Left ventricle myocardium superior (tissue), 1 donor: ENCODE data around the gene ZDHHC15. TPM values are rescaled to one million over a fixed set of nuclear protein-coding genes. Genes with fewer than 3 reads are reported as not detected.
"Not testable (repeated sequence)": the region's sequence is repeated elsewhere in the genome, so short reads cannot be mapped to it uniquely, and the experiment has no call there.

ENCODE experiments used
- ATAC-seq: fragments of 200-7000 bp; cut with Tn5 transposase; one replicate; pipeline ENCODE4 v1.9.1; 2020; ENCODE audit warnings: mild to moderate bottlenecking, moderate library complexity
- DNase-seq: peaks from one replicate; pipeline ENCODE4 v3.0.0-alpha.2; 2020
- intact Hi-C: fragments of 100-400 bp; cut with micrococcal nuclease; formaldehyde crosslinking; loops from one replicate; pipeline ENCODE4 v1.11.0; 2022
- long read RNA-seq: library from polyadenylated mRNA; unstranded; transcript quantifications from one replicate; pipeline ENCODE4 v2.0.0, GENCODE V29; 2021
- total RNA-seq: library from RNA; stranded (reverse); fragmentation: NEBNext Ultra II Directional; extraction: Animal tissue kit (Norgen Biotek cat#: 25700); gene quantifications from one replicate; pipeline ENCODE4 v1.2.1, GENCODE V29; 2021
- donor health status: DM: no; HTN: yes; CAD: no; lungs with severe emphysema.

Gene ZDHHC15
- total RNA-seq, result 3.5 TPM
- long read RNA-seq, full-length matches to known transcripts, result 3 of 6 reads
- long read RNA-seq, partial matches to known transcripts, result 0 of 6 reads
- long read RNA-seq, other reads (novel, unspliced or antisense), result 3 of 6 reads

GRCh38 chrX:75522565-75523431 lies at the start of gene ZDHHC15:
Gene ZDHHC15, minus strand, starts transcription at chrX:75523037. Its CDS starts 13 bp downstream, at chrX:75523024.
- intact Hi-C loops, result no loop called here
- DNase-seq (peak; percentile 75), ATAC-seq (peak; percentile 98)

- intact Hi-C loops, DNase-seq, ATAC-seq: not testable (repeated sequence)
These were observed 37.7 kb upstream of the ZDHHC15 start for GRCh38 chrX:75560544-75560943.

- intact Hi-C loops, result no loop called here
- DNase-seq, result peak; percentile 65
- peak; percentile 66 for ATAC-seq
These were observed 24.9 kb upstream of the ZDHHC15 start for GRCh38 chrX:75547783-75548182.

- ATAC-seq, result peak; percentile 40
- DNase-seq, result no peak
- intact Hi-C loops, result no loop called here
These were observed 24.1 kb upstream of the ZDHHC15 start for GRCh38 chrX:75546724-75547511.

- DNase-seq (no peak), ATAC-seq (no peak)
- intact Hi-C loops, result no loop called here
These were observed 21.9 kb upstream of the ZDHHC15 start for GRCh38 chrX:75544786-75545185.

GRCh38 chrX:75483933-75484332 lies 38.9 kb downstream of the ZDHHC15 start:
- intact Hi-C loops, result no loop called here
- DNase-seq (no peak), ATAC-seq (no peak)

GRCh38 chrX:75461780-75462179 lies 61.1 kb downstream of the ZDHHC15 start:
- DNase-seq, ATAC-seq, intact Hi-C loops: not testable (repeated sequence)

GRCh38 chrX:75421688-75422230 lies 101.1 kb downstream of the ZDHHC15 start:
- ATAC-seq, result no peak
- intact Hi-C loops, result no loop called here
- no peak for DNase-seq

- ATAC-seq, DNase-seq, intact Hi-C loops: not testable (repeated sequence)
These were observed 115.7 kb downstream of the ZDHHC15 start for GRCh38 chrX:75407153-75407552.

- ATAC-seq (no peak), DNase-seq (no peak)
- intact Hi-C loops, result no loop called here
These were observed 132.4 kb downstream of the ZDHHC15 start for GRCh38 chrX:75390470-75390869.

GRCh38 chrX:75369721-75370120 lies 153.1 kb downstream of the ZDHHC15 start:
- ATAC-seq (no peak), DNase-seq (no peak)
- intact Hi-C loops, result no loop called here

- ATAC-seq (no peak), DNase-seq (no peak)
- intact Hi-C loops, result no loop called here
These were observed 156.0 kb downstream of the ZDHHC15 start for GRCh38 chrX:75366861-75367260.

- ATAC-seq (no peak), DNase-seq (no peak)
- intact Hi-C loops, result no loop called here
These were observed 157.4 kb downstream of the ZDHHC15 start for GRCh38 chrX:75365243-75365975.

GRCh38 chrX:75361788-75362187 lies 161.0 kb downstream of the ZDHHC15 start:
- ATAC-seq (no peak), DNase-seq (no peak)
- intact Hi-C loops, result no loop called here

GRCh38 chrX:75348601-75349000 lies 174.2 kb downstream of the ZDHHC15 start:
- intact Hi-C loops, DNase-seq, ATAC-seq: not testable (repeated sequence)

- ATAC-seq (no peak), DNase-seq (no peak)
- intact Hi-C loops, result no loop called here
These were observed 185.3 kb downstream of the ZDHHC15 start for GRCh38 chrX:75337525-75337924.

- ATAC-seq, result no peak
- no peak for DNase-seq
These were observed 187.7 kb downstream of the ZDHHC15 start for GRCh38 chrX:75335127-75335458.

GRCh38 chrX:75334407-75335126 lies 188.3 kb downstream of the ZDHHC15 start:
- DNase-seq, intact Hi-C loops, ATAC-seq: not testable (repeated sequence)

More at GRCh38 chrX:75335127-75335458, 187.7 kb downstream of the ZDHHC15 start:
- intact Hi-C loops, result no loop called here
